ENCODE results near the gene CCDC24.

GRCh38 chr1:43985984-43986595 lies 5.3 kb upstream of the CCDC24 start:
- no peak for TF ChIP-seq POLR2A (IDR thresholded peaks at IDR 0.05)
- no peak for TF ChIP-seq CTCF (IDR thresholded peaks at IDR 0.05)
- no peak for TF ChIP-seq EP300 (IDR thresholded peaks at IDR 0.05)

Data from suprapubic skin (tissue), 3 donors.